Measurements from ENCODE around the gene HAX1. TPM values are rescaled to one million over a fixed set of nuclear protein-coding genes. Genes with fewer than 3 reads are reported as not detected.

The HAX1 gene
- total RNA-seq, 1 experiment from 2014 or later, result 80.4 TPM

DNA sequence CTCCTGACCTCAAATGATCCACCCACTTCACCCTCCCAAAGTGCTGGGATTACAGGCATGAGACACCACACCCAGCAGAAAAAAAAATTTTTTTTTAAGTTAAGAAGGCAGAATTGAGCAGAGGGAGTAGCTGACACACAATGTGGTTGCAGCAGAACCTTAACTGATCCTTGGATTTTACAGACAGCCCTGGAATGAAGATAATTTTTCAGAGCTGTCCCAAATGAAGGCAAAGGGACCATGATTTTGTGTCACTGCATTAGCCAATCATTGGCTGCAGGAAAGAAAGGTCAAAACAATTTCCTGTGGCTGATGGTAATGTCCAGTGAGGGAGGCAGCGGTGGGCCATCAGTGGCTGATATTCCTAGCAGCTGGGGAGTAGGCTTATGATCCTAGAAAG is 29.2 kb downstream of the HAX1 start:
- Histone ChIP-seq H2AFZ (ENCODE audit: low read length) (no peak overlapping the region), H2BK20ac (ENCODE audit: low read depth, low read length, poor library complexity, severe bottlenecking) (no peak overlapping the region), H4K5ac (ENCODE audit: insufficient read length, low read depth, low read length) (no peak overlapping the region), H3T11ph (ENCODE audit: low read length) (no peak overlapping the region), H3K27ac (ENCODE audit: insufficient read length, low read depth, low read length) (no peak overlapping the region), H3K18ac (ENCODE audit: insufficient read length, low read depth, low read length) (no peak overlapping the region), H2BK5ac (ENCODE audit: insufficient read length, low read length) (no peak overlapping the region), H3K9me3 (ENCODE audit: control insufficient read depth, low read depth, low read length) (no peaks in the 10 kb centered on the region), H3K27me3 (ENCODE audit: insufficient read depth, low read length) (no peaks in the 10 kb centered on the region), H3K4ac (ENCODE audit: low read depth, low read length) (no peak overlapping the region), H3K79me1 (ENCODE audit: insufficient read depth, low read depth, low read length, poor library complexity, severe bottlenecking) (no peaks in the 10 kb centered on the region), H3K23ac (ENCODE audit: insufficient read length, low read depth, low read length) (no peak overlapping the region), H3K79me2 (ENCODE audit: insufficient read depth, low read length) (no peaks in the 10 kb centered on the region), H4K20me1 (ENCODE audit: control insufficient read depth, insufficient read depth, insufficient read length) (no peaks in the 10 kb centered on the region), H3K4me2 (ENCODE audit: insufficient read depth, insufficient read length, low read length) (no peak overlapping the region), H3K4me1 (ENCODE audit: insufficient read depth, low read length) (no peaks in the 10 kb centered on the region), H2AK5ac (ENCODE audit: insufficient read length, low read length) (no peak overlapping the region), H2BK15ac (ENCODE audit: low read depth, low read length) (no peak overlapping the region), H2BK120ac (ENCODE audit: low read depth, low read length, poor library complexity, severe bottlenecking) (no peak overlapping the region), H3K9ac (ENCODE audit: extremely low read depth, insufficient read length, low read length) (no peak overlapping the region), H2BK12ac (ENCODE audit: insufficient read length, low read depth, low read length) (no peak overlapping the region), H4K91ac (ENCODE audit: insufficient read length, low read depth, low read length) (no peak overlapping the region), H3K14ac (ENCODE audit: insufficient read depth, low read length) (no peak overlapping the region), H3K56ac (ENCODE audit: insufficient read length, low read depth, low read length) (no peak overlapping the region), H4K8ac (replicated peaks; ENCODE audit: insufficient read length, low read depth, low read length) (no peak overlapping the region), H3K23me2 (ENCODE audit: insufficient read length, low read depth, low read length, poor library complexity, severe bottlenecking) (no peaks in the 10 kb centered on the region)
- H3K27ac Mint-ChIP-seq, result no peak overlapping the region
- peaks cover 3% of the 10 kb centered on the region in 2 experiments; a peak in 4 of 5 replicates for H3K9me3 Mint-ChIP-seq
- DNase-seq, result no peak
- TF ChIP-seq, protein P1, sequence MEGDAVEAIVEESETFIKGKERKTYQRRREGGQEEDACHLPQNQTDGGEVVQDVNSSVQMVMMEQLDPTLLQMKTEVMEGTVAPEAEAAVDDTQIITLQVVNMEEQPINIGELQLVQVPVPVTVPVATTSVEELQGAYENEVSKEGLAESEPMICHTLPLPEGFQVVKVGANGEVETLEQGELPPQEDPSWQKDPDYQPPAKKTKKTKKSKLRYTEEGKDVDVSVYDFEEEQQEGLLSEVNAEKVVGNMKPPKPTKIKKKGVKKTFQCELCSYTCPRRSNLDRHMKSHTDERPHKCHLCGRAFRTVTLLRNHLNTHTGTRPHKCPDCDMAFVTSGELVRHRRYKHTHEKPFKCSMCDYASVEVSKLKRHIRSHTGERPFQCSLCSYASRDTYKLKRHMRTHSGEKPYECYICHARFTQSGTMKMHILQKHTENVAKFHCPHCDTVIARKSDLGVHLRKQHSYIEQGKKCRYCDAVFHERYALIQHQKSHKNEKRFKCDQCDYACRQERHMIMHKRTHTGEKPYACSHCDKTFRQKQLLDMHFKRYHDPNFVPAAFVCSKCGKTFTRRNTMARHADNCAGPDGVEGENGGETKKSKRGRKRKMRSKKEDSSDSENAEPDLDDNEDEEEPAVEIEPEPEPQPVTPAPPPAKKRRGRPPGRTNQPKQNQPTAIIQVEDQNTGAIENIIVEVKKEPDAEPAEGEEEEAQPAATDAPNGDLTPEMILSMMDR (conservative IDR thresholded peaks at IDR 0.05), result no peak
- peaks cover 0 to 2% (median 0%) of the 10 kb centered on the region in 3 experiments; a peak in 1 of 7 replicates for H3K36me3 Mint-ChIP-seq (ENCODE audit: insufficient read depth in 1 of 3, low read depth in 3 of 3)
- H3K27me3 Mint-ChIP-seq (ENCODE audit: low read depth), result peaks cover 6% of the 10 kb centered on the region; the same call in 1 of the 2 replicates
- WGBS (ENCODE audit: extremely low coverage, insufficient read length, low lambda C conversion rate), result no CpG with 5 or more reads among the region's 1 CpG
- H3K4me1 Mint-ChIP-seq, result no peaks in the 10 kb centered on the region
- no peak overlapping the region for H3K4me3 Mint-ChIP-seq
